CD14-positive monocyte (primary cell): ENCODE data around the gene GJA3. TPM values are rescaled to one million over a fixed set of nuclear protein-coding genes. Genes with fewer than 3 reads are reported as not detected.

Experiments used
- DNase-seq, 3 donors: peaks; one replicate each; pipeline ENCODE4 v3.0.0-alpha.2; 2011 to 2022
- H2AFZ ChIP-seq: 2 replicates; pipeline ENCODE4 v1.6.0; 2012; ENCODE audit warnings: mild to moderate bottlenecking, low read depth, low read length, inconsistent platforms; ENCODE audit not compliant: insufficient read depth, poor library complexity, severe bottlenecking
- H3K27ac ChIP-seq, 2 donors: 1 replicate in 1 of 2; 2 replicates in 1 of 2; pipeline ENCODE4 v1.5.1; 2012 to 2013; ENCODE audit warnings: low read length in 2 of 2, control low read depth in 1 of 2, inconsistent platforms in 1 of 2, low read depth in 1 of 2, mild to moderate bottlenecking in 1 of 2
- H3K27me3 ChIP-seq, 2 donors: one replicate each; pipeline versions ENCODE4 v1.6.0 to v1.6.1; 2011 to 2013; ENCODE audit warnings: low read length in 2 of 2; ENCODE audit not compliant: control insufficient read depth in 2 of 2, insufficient read depth in 2 of 2
- H3K36me3 ChIP-seq, 2 donors: replicated peaks in 1 of 2; 1 replicate in 1 of 2; 2 replicates in 1 of 2; pipeline versions ENCODE4 v1.5.1 to v1.6.1; 2012 to 2013; ENCODE audit warnings: low read length in 2 of 2, control low read depth in 1 of 2, inconsistent platforms in 1 of 2, mild to moderate bottlenecking in 1 of 2; ENCODE audit not compliant: insufficient read depth in 2 of 2, control insufficient read depth in 1 of 2
- H3K4me1 ChIP-seq, 2 donors: 1 replicate in 1 of 2; 2 replicates in 1 of 2; pipeline versions ENCODE4 v1.5.1 to v1.6.1; 2012 to 2013; ENCODE audit warnings: low read length in 2 of 2, control low read depth in 1 of 2, inconsistent platforms in 1 of 2, mild to moderate bottlenecking in 1 of 2, moderate library complexity in 1 of 2; ENCODE audit not compliant: insufficient read depth in 2 of 2, control insufficient read depth in 1 of 2
- H3K4me2 ChIP-seq: replicated peaks from 2 replicates; pipeline ENCODE3; 2012; ENCODE audit warnings: low read length, moderate library complexity, mild to moderate bottlenecking; ENCODE audit not compliant: poor library complexity, severe bottlenecking; ENCODE audit errors: extremely low read depth
- H3K4me3 ChIP-seq, 3 experiments: fragments of 200-600 bp in 1 of 3; sonication (generic) in 1 of 3; replicated peaks in 1 of 3; 1 replicate in 2 of 3; 2 replicates in 1 of 3; pipeline ENCODE4 v1.5.1; 2011 to 2013; ENCODE audit warnings: low read length in 3 of 3, mild to moderate bottlenecking in 3 of 3, control low read depth in 2 of 3, low read depth in 2 of 3, inconsistent platforms in 1 of 3, moderate library complexity in 1 of 3
- H3K79me2 ChIP-seq: 2 replicates; pipeline ENCODE4 v1.6.0; 2012; ENCODE audit warnings: mild to moderate bottlenecking, control low read depth, inconsistent platforms, low read length, moderate library complexity; ENCODE audit not compliant: insufficient read depth
- H3K9ac ChIP-seq: 2 replicates; pipeline ENCODE4 v1.6.0; 2017; ENCODE audit warnings: low read length, mild to moderate bottlenecking; ENCODE audit not compliant: insufficient read depth, poor library complexity, severe bottlenecking
- H3K9me3 ChIP-seq, 2 donors: replicated peaks in 1 of 2; 1 replicate in 1 of 2; 2 replicates in 1 of 2; pipeline versions ENCODE4 v1.5.1 to v1.6.1; 2012 to 2013; ENCODE audit warnings: low read length in 2 of 2, control low read depth in 1 of 2; ENCODE audit not compliant: control insufficient read depth in 1 of 2, insufficient read depth in 1 of 2
- H4K20me1 ChIP-seq: 2 replicates; pipeline ENCODE4 v1.6.0; 2012; ENCODE audit warnings: mild to moderate bottlenecking, low read length, control low read depth, moderate library complexity; ENCODE audit not compliant: insufficient read depth
- H3K27ac Mint-ChIP-seq, 7 donors: one replicate each; pipeline ENCODE4 v1.8.0; 2020; ENCODE audit warnings: mild to moderate bottlenecking in 7 of 7, mixed read lengths in 7 of 7, moderate library complexity in 6 of 7, inconsistent platforms in 2 of 7
- H3K27me3 Mint-ChIP-seq, 3 donors: one replicate each; pipeline ENCODE4 v1.8.0; 2021 to 2022; ENCODE audit warnings: low read depth in 3 of 3, mild to moderate bottlenecking in 3 of 3, mixed read lengths in 3 of 3, moderate library complexity in 3 of 3, inconsistent platforms in 1 of 3
- H3K36me3 Mint-ChIP-seq, 2 donors: one replicate each; pipeline ENCODE4 v1.8.0; 2020; ENCODE audit warnings: mixed read lengths in 2 of 2, inconsistent platforms in 1 of 2, mild to moderate bottlenecking in 1 of 2
- H3K4me1 Mint-ChIP-seq: one replicate; pipeline ENCODE4 v1.8.0; 2020; ENCODE audit warnings: mild to moderate bottlenecking, mixed read lengths
- H3K4me3 Mint-ChIP-seq, 2 donors: one replicate each; pipeline ENCODE4 v1.8.0; 2020; ENCODE audit warnings: mild to moderate bottlenecking in 2 of 2, mixed read lengths in 2 of 2, moderate library complexity in 1 of 2
- H3K9me3 Mint-ChIP-seq, 7 donors: one replicate each; pipeline ENCODE4 v1.8.0; 2020 to 2022; ENCODE audit warnings: mixed read lengths in 7 of 7, mild to moderate bottlenecking in 6 of 7, moderate library complexity in 6 of 7, inconsistent platforms in 2 of 7
- CTCF ChIP-seq: fragments of 200-600 bp; IDR thresholded peaks from one replicate; pipeline ENCODE4 v1.8.0; 2022; ENCODE audit warnings: antibody characterized with exemption, mild to moderate bottlenecking
- whole genome bisulfite sequencing: methylation state at CpG from one replicate; pipeline ENCODE4 v1.1.5; 2013; ENCODE audit warnings: missing lambda C conversion rate; ENCODE audit not compliant: insufficient coverage; 5-methylcytosine and 5-hydroxymethylcytosine counted together
- intact Hi-C, 2 donors: fragments of 100-400 bp; cut with micrococcal nuclease; formaldehyde crosslinking; loops; one replicate each; pipeline versions ENCODE4 v1.15.0 to v1.15.1; 2023
- polyA plus RNA-seq, 3 donors: library from polyadenylated mRNA; depleted of rRNA in 1 of 3; unstranded in 2 of 3; stranded (reverse) in 1 of 3; fragments of 300-500 nt in 2 of 3; fragments of >200 nt in 1 of 3; fragmentation: Illumina TruSeq in 2 of 3; gene quantifications; 1 replicate in 2 of 3; 2 replicates in 1 of 3; pipeline ENCODE4 v1.2.3, GENCODE V29; 2012 to 2021

GJA3 gene
- polyA plus RNA-seq, 3 donors = not detected

GRCh38 chr13:20145521-20145920, 15.3 kb downstream of the GJA3 start:
- H3K36me3 ChIP-seq = no peaks in the 10 kb centered on the region
- H3K4me3 ChIP-seq = no peak overlapping the region
- peaks cover 0 to 8% (median 4%) of the 10 kb centered on the region in 7 donors for H3K9me3 Mint-ChIP-seq
- no peak overlapping the region for H3K27ac Mint-ChIP-seq
- no peak for TF ChIP-seq CTCF
- H3K9ac ChIP-seq = no peak overlapping the region
- H3K36me3 Mint-ChIP-seq = peaks cover 0 to 5% of the 10 kb centered on the region in 2 donors
- peaks cover 0 to 5% of the 10 kb centered on the region in 2 donors for H3K9me3 ChIP-seq
- intact Hi-C loops = no loop called here
- no peak overlapping the region for H3K27ac ChIP-seq
- H3K4me1 ChIP-seq = no peaks in the 10 kb centered on the region
- H3K4me1 Mint-ChIP-seq = peaks cover 4% of the 10 kb centered on the region
- H3K27me3 Mint-ChIP-seq = peaks cover 48 to 63% (median 48%) of the 10 kb centered on the region in 3 donors
- H3K4me2 ChIP-seq = no peak overlapping the region
- peaks cover 14 to 55% of the 10 kb centered on the region in 2 donors for H3K27me3 ChIP-seq
- no peak overlapping the region for H3K4me3 Mint-ChIP-seq
- H3K79me2 ChIP-seq = no peaks in the 10 kb centered on the region
- H2AFZ ChIP-seq = no peak overlapping the region
- no peaks in the 10 kb centered on the region for H4K20me1 ChIP-seq
- no peak for DNase-seq
- 69% methylated on average over 5 of the region's 7 CpGs for WGBS

- no peaks in the 10 kb centered on the region for H3K36me3 ChIP-seq
- H4K20me1 ChIP-seq = no peaks in the 10 kb centered on the region
- peaks cover 4% of the 10 kb centered on the region for H3K4me1 Mint-ChIP-seq
- H3K27ac Mint-ChIP-seq = no peak overlapping the region
- H3K9me3 ChIP-seq = peaks cover 0 to 5% of the 10 kb centered on the region in 2 donors
- no peaks in the 10 kb centered on the region for H3K4me1 ChIP-seq
- H3K27me3 Mint-ChIP-seq = peaks cover 41 to 68% (median 46%) of the 10 kb centered on the region in 3 donors
- peaks cover 0 to 8% (median 4%) of the 10 kb centered on the region in 7 donors for H3K9me3 Mint-ChIP-seq
- WGBS = 88% methylated on average over 6 of the region's 12 CpGs
- H3K27me3 ChIP-seq = peaks cover 23 to 62% of the 10 kb centered on the region in 2 donors
- H2AFZ ChIP-seq = no peak overlapping the region
- no peak overlapping the region for H3K27ac ChIP-seq
- DNase-seq = no peak
- H3K4me3 Mint-ChIP-seq = no peak overlapping the region
- H3K4me3 ChIP-seq = no peak overlapping the region
- TF ChIP-seq CTCF = no peak
- no peak overlapping the region for H3K9ac ChIP-seq
- no peaks in the 10 kb centered on the region for H3K79me2 ChIP-seq
- H3K36me3 Mint-ChIP-seq = peaks cover 0 to 5% of the 10 kb centered on the region in 2 donors
- intact Hi-C loops = no loop called here
- H3K4me2 ChIP-seq = no peak overlapping the region
These were observed 16.6 kb downstream of the GJA3 start for GRCh38 chr13:20144141-20144850.
